Measurements from ENCODE around the gene MAP7. TPM values are rescaled to one million over a fixed set of nuclear protein-coding genes. Genes with fewer than 3 reads are reported as not detected.
"Not testable (repeated sequence)": the region's sequence is repeated elsewhere in the genome, so short reads cannot be mapped to it uniquely, and the experiment has no call there.

Gene MAP7
- total RNA-seq, 2 donors from 2014 or later: 69.4 to 74.3 TPM

GRCh38 chr6:136315594-136315993 lies 234.6 kb downstream of the MAP7 start:
- H3K4me1 ChIP-seq: no peaks in the 10 kb centered on the region
- intact Hi-C loops (cut with DNase I): loop anchor here (10.0 kb wide), 1 partner anchor 781 kb away; no protein-coding TSS in a partner anchor
- no peak for DNase-seq
- H3K9me3 ChIP-seq: no peaks in the 10 kb centered on the region
- TF ChIP-seq CTCF (IDR thresholded peaks at IDR 0.05): no peak
- H3K4me3 ChIP-seq: no peak overlapping the region
- H3K36me3 ChIP-seq: no peaks in the 10 kb centered on the region
- no peak overlapping the region for H3K27ac ChIP-seq
- no peak overlapping the region for H3K9ac ChIP-seq (ENCODE audit: low read depth in 2 of 2, low read length in 2 of 2)
- no peaks in the 10 kb centered on the region for H3K27me3 ChIP-seq

DNA sequence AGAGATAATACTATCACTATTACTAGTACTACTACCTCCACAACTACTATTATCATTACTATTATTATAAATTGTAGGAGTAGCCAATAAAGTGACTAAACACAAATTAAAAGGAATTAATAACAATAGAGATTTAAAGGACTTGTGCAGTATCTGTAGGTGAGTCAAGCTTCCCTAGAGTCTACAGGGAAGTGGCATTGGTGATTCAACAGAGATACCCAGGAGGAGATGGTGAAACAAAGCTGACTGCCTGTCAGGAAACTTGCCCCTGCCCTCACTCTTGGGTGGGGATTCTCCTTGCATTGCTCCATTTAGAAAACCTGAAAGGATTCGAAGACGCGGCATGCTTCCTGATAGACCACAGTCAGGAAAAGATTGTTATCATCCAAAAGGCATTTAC lies 237.2 kb downstream of the MAP7 start:
- Histone ChIP-seq H3K4me3 (no peak overlapping the region), H3K36me3 (no peaks in the 10 kb centered on the region), H3K27me3 (no peaks in the 10 kb centered on the region), H3K27ac (no peak overlapping the region), H3K9me3 (no peaks in the 10 kb centered on the region), H3K9ac (ENCODE audit: low read depth in 2 of 2, low read length in 2 of 2) (no peak overlapping the region), H3K4me1 (no peaks in the 10 kb centered on the region)
- no peak for TF ChIP-seq CTCF (IDR thresholded peaks at IDR 0.05)
- intact Hi-C loops (cut with DNase I): loop anchor here (10.0 kb wide), 1 partner anchor 778 kb away; no protein-coding TSS in a partner anchor
- no peak for DNase-seq

DNA sequence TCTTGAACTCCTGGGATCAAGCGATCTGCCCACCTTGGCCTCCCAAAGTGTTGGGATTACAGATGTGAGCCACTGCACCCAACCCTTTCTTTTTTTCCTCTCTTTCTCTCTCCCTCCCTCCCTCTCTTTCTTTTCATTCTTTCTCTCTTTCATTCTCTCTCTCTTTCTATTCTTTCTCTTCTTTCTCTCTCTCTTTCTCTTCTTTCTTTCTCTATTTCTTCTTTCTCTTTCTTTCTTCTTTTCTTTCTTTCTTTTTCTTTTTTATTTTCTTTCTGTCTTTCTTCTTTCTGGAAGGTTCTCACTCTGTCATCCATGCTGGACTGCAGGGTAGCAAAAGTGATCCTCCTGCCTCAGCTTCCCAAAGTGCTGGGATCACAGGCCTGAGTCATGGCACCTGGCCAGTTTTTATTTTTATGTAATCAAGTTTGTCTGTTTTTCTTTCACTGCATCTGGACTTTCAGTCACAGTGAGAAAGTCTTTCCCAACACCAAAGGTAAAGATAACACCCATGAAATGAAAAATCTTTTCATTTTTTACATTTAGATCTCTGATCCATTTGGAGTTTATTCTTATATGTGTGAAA lies 240.4 kb downstream of the MAP7 start:
- Histone ChIP-seq H3K4me3 (no peak overlapping the region), H3K27me3 (no peaks in the 10 kb centered on the region), H3K9me3 (no peaks in the 10 kb centered on the region), H3K36me3 (no peaks in the 10 kb centered on the region), H3K27ac (no peak overlapping the region), H3K4me1 (no peaks in the 10 kb centered on the region), H3K9ac (ENCODE audit: low read depth in 2 of 2, low read length in 2 of 2) (no peak overlapping the region)
- intact Hi-C loops (cut with DNase I): loop anchor here (10.0 kb wide), 1 partner anchor 775 kb away; no protein-coding TSS in a partner anchor
- no peak for TF ChIP-seq CTCF (IDR thresholded peaks at IDR 0.05)
- no peak for DNase-seq

GRCh38 chr6:136309171-136309570 lies 241.1 kb downstream of the MAP7 start:
- intact Hi-C loops (cut with DNase I): no loop called here
- H3K27me3 ChIP-seq: no peaks in the 10 kb centered on the region
- no peak overlapping the region for H3K9ac ChIP-seq (ENCODE audit: low read depth in 2 of 2, low read length in 2 of 2)
- no peaks in the 10 kb centered on the region for H3K36me3 ChIP-seq
- no peak for TF ChIP-seq CTCF (IDR thresholded peaks at IDR 0.05)
- no peak for DNase-seq
- no peaks in the 10 kb centered on the region for H3K9me3 ChIP-seq
- H3K4me3 ChIP-seq: no peak overlapping the region
- H3K27ac ChIP-seq: no peak overlapping the region
- no peaks in the 10 kb centered on the region for H3K4me1 ChIP-seq

- H3K27ac ChIP-seq; H3K4me3 ChIP-seq; H3K9me3 ChIP-seq; H3K27me3 ChIP-seq; DNase-seq; H3K9ac ChIP-seq (ENCODE audit: low read depth in 2 of 2, low read length in 2 of 2); intact Hi-C loops (cut with DNase I); H3K4me1 ChIP-seq; H3K36me3 ChIP-seq: not testable (repeated sequence)
These were observed 241.8 kb downstream of the MAP7 start for GRCh38 chr6:136308469-136308868.

GRCh38 chr6:136307351-136307750 lies 242.9 kb downstream of the MAP7 start:
- no peak overlapping the region for H3K27ac ChIP-seq
- no peak for DNase-seq
- no peak overlapping the region for H3K9ac ChIP-seq (ENCODE audit: low read depth in 2 of 2, low read length in 2 of 2)
- H3K27me3 ChIP-seq: no peaks in the 10 kb centered on the region
- H3K36me3 ChIP-seq: no peaks in the 10 kb centered on the region
- no peaks in the 10 kb centered on the region for H3K4me1 ChIP-seq
- intact Hi-C loops (cut with DNase I): no loop called here
- no peak for TF ChIP-seq CTCF (IDR thresholded peaks at IDR 0.05)
- no peaks in the 10 kb centered on the region for H3K9me3 ChIP-seq
- H3K4me3 ChIP-seq: no peak overlapping the region
